Cardiac septum (tissue), 1 donor: ENCODE data around the gene ZG16. TPM values are rescaled to one million over a fixed set of nuclear protein-coding genes. Genes with fewer than 3 reads are reported as not detected.
"Not testable (repeated sequence)": the region's sequence is repeated elsewhere in the genome, so short reads cannot be mapped to it uniquely, and the experiment has no call there.

Experiments used
- DNase-seq: peaks from one replicate; pipeline ENCODE4 v3.0.0-alpha.2; 2020; ENCODE audit warnings: low spot score
- intact Hi-C: fragments of 100-400 bp; cut with DNase I; formaldehyde crosslinking; loops from one replicate; pipeline ENCODE4 v1.14.0; 2022
- total RNA-seq: library from RNA; stranded (reverse); fragmentation: NEBNext Ultra II Directional; extraction: Animal tissue kit (Norgen Biotek cat#: 25700); gene quantifications from one replicate; pipeline ENCODE4 v1.2.1, GENCODE V29; 2021
- donor health status: DM: no; HTN: no; CAD: no.

Gene ZG16
- total RNA-seq, 1 donor from 2014 or later: not detected

GRCh38 chr16:29783094-29783953 lies 5.3 kb downstream of the ZG16 start:
- DNase-seq, intact Hi-C loops: not testable (repeated sequence)

- no peak for DNase-seq
These were observed 6.1 kb downstream of the ZG16 start for GRCh38 chr16:29784157-29784556.

GRCh38 chr16:29784901-29785500 lies 6.9 kb downstream of the ZG16 start:
- DNase-seq: peak; percentile 91
- intact Hi-C loops: no loop called here

More at GRCh38 chr16:29784157-29784556, 6.1 kb downstream of the ZG16 start:
- intact Hi-C loops: no loop called here

DNA sequence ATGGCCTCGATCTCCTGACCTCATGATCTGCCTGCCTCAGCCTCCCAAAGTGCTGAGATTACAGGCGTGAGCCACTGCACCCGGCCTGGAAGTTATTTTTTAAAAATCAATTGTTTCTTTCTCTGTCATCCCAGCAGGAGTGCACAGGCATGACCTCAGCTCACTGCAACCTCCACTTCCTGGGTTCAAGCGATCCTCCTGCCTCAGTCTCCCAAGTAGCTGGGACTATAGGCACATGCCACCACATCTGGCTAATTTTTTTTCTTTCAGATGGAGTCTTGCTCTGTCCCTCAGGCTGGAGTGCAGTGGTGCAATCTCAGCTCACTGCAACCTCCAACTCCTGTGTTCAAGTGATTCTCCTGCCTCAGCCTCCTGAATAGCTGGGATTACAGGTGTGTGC lies 9.1 kb downstream of the ZG16 start:
- intact Hi-C loops: not testable (repeated sequence)

GRCh38 chr16:29789775-29790182 lies 11.7 kb downstream of the ZG16 start:
- DNase-seq: peak; percentile 74

More for the DNA sequence above, 9.1 kb downstream of the ZG16 start:
- not testable (repeated sequence) for DNase-seq

GRCh38 chr16:29790183-29790948 lies 12.3 kb downstream of the ZG16 start, which contains the start of gene KIF22:
Gene KIF22, plus strand, starts transcription at chr16:29790751. Its CDS starts 9 bp downstream, at chr16:29790760.
- DNase-seq: peak; percentile 100
- intact Hi-C loops: loop anchor here (1.0 kb wide), 3 partner anchors 15 to 73 kb away; partner anchors contain the start of gene CDIPT

More at GRCh38 chr16:29789775-29790182, 11.7 kb downstream of the ZG16 start:
- intact Hi-C loops: loop anchor here (1.0 kb wide), 3 partner anchors 16 to 74 kb away; partner anchors contain the start of gene CDIPT

- intact Hi-C loops: loop anchor here (1.0 kb wide), 3 partner anchors 14 to 72 kb away; partner anchors contain the start of gene CDIPT
- no peak for DNase-seq
These were observed 13.1 kb downstream of the ZG16 start for GRCh38 chr16:29790949-29791844.

DNA sequence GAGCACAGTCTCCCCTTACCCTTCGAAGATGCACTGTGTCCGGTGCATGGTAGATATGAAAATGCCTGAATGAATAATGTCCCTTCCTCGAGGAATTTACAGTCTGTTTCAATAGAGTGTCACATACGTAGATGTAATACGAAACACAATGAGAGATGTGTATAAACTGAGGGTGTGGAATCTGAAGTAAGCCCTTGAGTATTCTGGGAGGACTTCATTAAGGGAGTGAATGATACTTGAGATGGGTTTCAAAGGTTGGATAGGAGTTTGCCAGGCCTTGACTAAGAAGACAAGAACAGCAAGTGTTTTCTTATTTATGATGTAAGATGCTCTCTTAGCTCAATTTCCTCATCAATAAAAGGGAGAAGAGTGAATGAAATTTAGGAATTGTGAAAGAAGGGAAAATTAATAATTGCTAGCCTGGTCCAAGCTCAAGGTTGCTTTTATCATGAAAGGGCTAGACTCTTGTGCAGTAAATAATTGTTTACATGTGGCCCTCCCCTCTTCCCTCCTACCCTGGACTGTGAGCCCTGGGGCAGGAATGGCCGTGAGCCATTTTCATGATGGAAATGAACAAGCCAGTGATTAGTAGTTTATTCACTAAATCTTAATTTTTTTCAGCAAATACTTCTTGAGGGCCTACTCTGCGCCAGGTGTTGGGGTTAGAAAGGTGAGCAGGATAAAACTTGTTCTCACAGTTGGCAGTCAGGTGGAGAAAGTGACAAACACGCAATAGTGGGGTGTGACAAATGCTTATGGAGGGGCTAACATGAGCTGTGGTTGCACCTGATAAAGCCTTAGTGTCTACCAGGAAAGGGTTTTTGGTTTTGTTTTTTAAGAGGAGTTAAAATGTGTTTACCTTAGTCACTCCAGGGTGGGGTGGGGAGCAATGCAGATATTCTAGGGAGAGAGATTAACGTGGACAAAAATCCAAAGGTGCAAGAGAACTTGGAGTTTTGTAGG lies 14.1 kb downstream of the ZG16 start:
- intact Hi-C loops: no loop called here
- no peak for DNase-seq

- intact Hi-C loops: not testable (repeated sequence)
- DNase-seq: peak; percentile 7
These were observed 15.1 kb downstream of the ZG16 start for GRCh38 chr16:29793153-29793552.

- intact Hi-C loops: no loop called here
- no peak for DNase-seq
These were observed 16.2 kb downstream of the ZG16 start for GRCh38 chr16:29794231-29794710.

- intact Hi-C loops: no loop called here
These were observed 24.4 kb downstream of the ZG16 start for GRCh38 chr16:29802416-29802935.

GRCh38 chr16:29804020-29804419 lies 26.0 kb downstream of the ZG16 start:
- intact Hi-C loops: no loop called here
- no peak for DNase-seq

More at GRCh38 chr16:29802416-29802935, 24.4 kb downstream of the ZG16 start:
- no peak for DNase-seq

DNA sequence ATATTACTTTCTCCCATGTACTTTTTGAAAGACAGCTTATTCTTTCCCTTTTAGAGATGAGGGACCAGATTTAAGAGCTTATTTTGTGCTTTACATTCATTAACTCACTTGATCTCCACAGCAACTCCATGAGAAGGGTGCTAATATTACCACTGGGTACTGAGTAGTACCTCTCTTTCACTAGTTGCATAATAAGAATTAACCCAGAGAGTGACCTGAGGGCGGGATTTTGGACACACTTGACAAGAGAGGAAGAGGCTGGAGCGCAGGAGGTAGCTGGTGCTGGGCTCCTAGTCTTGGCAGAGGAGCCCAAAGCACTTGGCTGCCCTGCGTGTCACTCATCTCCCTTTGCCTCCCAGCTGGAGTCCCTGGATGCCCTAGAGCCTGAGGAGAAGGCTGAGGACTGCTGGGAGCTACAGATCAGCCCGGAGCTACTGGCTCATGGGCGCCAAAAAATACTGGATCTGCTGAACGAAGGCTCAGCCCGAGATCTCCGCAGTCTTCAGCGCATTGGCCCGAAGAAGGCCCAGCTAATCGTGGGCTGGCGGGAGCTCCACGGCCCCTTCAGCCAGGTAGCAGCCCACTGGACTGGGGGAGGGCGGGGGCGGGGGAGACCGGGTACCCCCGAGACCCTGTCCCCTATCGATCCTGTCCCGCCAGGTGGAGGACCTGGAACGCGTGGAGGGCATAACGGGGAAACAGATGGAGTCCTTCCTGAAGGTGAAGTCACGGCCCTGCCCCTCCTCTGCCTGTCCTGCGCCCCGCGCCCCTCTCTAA lies 26.6 kb downstream of the ZG16 start:
- DNase-seq: no peak
- intact Hi-C loops: loop anchor here (1.0 kb wide), 1 partner anchor 14 kb away; the partner anchor contains the start of gene KIF22

DNA sequence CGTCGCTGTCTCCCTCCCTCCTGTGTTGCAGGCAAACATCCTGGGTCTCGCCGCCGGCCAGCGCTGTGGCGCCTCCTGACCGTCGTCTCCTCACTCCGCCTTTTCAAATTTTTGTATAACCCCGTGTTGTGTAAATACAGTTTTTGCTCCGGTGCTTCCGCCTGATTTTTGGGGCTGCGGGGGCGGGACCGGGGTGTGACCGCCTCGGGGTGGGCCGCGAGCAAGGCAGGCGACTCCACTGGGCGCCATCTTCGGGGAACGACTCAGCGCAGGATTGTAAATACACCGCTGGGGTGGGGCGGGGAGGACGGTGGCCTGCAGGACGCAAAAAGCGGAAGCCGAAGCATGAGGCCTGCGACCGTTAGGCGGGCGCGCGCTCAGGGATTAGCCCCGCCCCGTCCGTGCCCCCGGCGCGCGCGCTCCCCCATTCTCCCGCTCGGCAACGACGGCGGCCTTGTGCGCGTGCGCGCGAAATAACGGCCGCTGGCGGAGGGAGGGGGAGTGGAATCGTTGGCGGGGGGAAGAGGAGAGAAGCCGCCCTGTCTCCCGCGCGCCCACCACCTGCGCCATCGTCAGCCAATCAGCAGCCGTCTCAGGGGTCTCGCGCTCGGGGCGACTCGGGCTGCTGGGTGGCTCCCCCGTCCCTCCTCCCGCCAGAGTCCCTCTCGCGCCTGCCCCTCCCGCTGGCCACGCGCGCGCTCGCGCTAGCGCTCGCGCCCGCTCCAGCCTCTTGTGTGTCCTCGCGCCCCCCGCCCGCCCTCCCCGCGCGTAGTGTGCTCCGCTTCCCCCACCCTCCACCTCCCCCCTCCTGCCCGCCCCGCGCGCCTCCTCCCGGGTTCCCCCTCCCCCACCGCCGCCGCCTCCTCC lies 27.4 kb downstream of the ZG16 start:
- intact Hi-C loops: loop anchor here (1.0 kb wide), 1 partner anchor 15 kb away; the partner anchor contains the start of gene KIF22
- peak; percentile 99 for DNase-seq

DNA sequence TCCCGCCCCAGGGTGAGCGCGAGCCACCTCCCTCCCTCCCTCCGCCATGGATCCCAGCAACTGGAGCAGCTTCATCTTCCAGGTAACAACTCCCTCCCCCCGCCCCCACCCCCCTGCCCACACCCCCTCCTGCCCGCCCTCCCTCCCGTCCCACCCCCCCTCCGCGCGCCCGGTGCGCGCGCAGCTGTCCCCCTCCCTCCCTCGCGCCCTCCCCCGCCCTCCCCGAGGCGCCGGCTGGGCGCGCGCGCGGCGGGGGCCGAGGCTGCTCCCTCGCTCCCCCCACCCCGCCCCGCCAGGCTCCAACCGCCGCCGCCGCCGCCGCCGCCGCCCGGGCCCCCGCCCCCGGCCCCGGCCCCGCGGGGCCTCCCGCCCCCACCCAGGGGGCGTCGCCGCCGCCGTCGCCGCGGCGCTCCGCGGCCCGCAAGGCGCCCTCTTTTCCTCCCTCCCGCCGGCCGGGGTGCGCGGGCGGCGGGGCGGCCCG lies 28.1 kb downstream of the ZG16 start, which contains the start of gene MAZ:
Gene MAZ, plus strand, starts transcription at position 431 of the 481 bp plus-strand sequence. CDS start 173 bp downstream, outside the sequence.
- intact Hi-C loops: no loop called here
- DNase-seq: no peak
